ENCODE measurements around the gene BBLN. TPM values are rescaled to one million over a fixed set of nuclear protein-coding genes. Genes with fewer than 3 reads are reported as not detected.
"Not testable (repeated sequence)": the region's sequence is repeated elsewhere in the genome, so short reads cannot be mapped to it uniquely, and the experiment has no call there.

BBLN gene
- total RNA-seq, 2 experiments from 2014 or later, result 53.6 to 55.9 TPM

- H3K27ac ChIP-seq (ENCODE audit: low read depth in 1 of 2, low read length in 2 of 2), result peak overlapping the region in 1 of 2 donors; percentile 94
- CTCF ChIA-PET, result interaction anchor here (0.6 to 1.7 kb wide), 4 partner anchors 11 to 890 kb away, joined by 3 to 10 read pairs (median 4); partner anchors contain the start of gene BBLN
- H3K9me3 ChIP-seq (ENCODE audit: control insufficient read depth in 1 of 2, insufficient read depth in 1 of 2, low read length in 2 of 2), result no peaks in the 10 kb centered on the region
- H3K27me3 ChIP-seq (ENCODE audit: control insufficient read depth in 1 of 2, insufficient read depth in 2 of 2, low read length in 2 of 2), result no peaks in the 10 kb centered on the region
- no peak for TF ChIP-seq CTCF (IDR thresholded peaks at IDR 0.05)
- Mint-ChIP-seq H3K36me3 (ENCODE audit: low read depth) (peaks cover 13% of the 10 kb centered on the region), H3K4me3 (peak overlapping the region; percentile 100), H3K9me3 (no peaks in the 10 kb centered on the region), H3K4me1 (ENCODE audit: low read depth) (peaks cover 42% of the 10 kb centered on the region), H3K27ac (peak overlapping the region; percentile 100), H3K27me3 (peaks cover 3% of the 10 kb centered on the region)
- peaks cover 44% of the 10 kb centered on the region for H3K4me1 ChIP-seq (ENCODE audit: insufficient read depth, low read length)
- peak overlapping the region; percentile 99 for H3K4me3 ChIP-seq (ENCODE audit: low read length)
- peak in 2 of 14 experiments; percentile 24 to 53 for DNase-seq
- ATAC-seq (ENCODE audit: poor library complexity), result no peak
- intact Hi-C loops (cut with DNase I, micrococcal nuclease), result loop anchor here (1.0 to 10.0 kb wide), 5 partner anchors 31 to 326 kb away; partner anchors contain the start of genes BBLN (in 2 of the 2), CIZ1 (in 1 of the 2), COQ4 (in 1 of the 2) and FPGS (in 1 of the 2)
- peaks cover 6% of the 10 kb centered on the region for H3K36me3 ChIP-seq (ENCODE audit: insufficient read depth, low read length)
- POLR2A ChIA-PET, result interaction anchor here (0.6 to 3.6 kb wide), 11 partner anchors 12 to 394 kb away, joined by 3 to 29 read pairs (median 3); partner anchors contain the start of genes BBLN, CIZ1, GOLGA2 and NAIF1
Measured at GRCh38 chr9:128128836-128129590, 31.1 kb upstream of the BBLN start.

- not testable (repeated sequence) for ATAC-seq (ENCODE audit: poor library complexity); H3K36me3 ChIP-seq (ENCODE audit: insufficient read depth, low read length); H3K27me3 ChIP-seq (ENCODE audit: control insufficient read depth in 1 of 2, insufficient read depth in 2 of 2, low read length in 2 of 2); H3K4me3 ChIP-seq (ENCODE audit: low read length); H3K9me3 Mint-ChIP-seq; H3K27me3 Mint-ChIP-seq; H3K27ac ChIP-seq (ENCODE audit: low read depth in 1 of 2, low read length in 2 of 2); H3K9me3 ChIP-seq (ENCODE audit: control insufficient read depth in 1 of 2, insufficient read depth in 1 of 2, low read length in 2 of 2)
- peak in 9 of 14 experiments; percentile 16 to 57 (median 42) for DNase-seq
- Mint-ChIP-seq H3K27ac (peak overlapping the region; percentile 100), H3K36me3 (ENCODE audit: low read depth) (peaks cover 13% of the 10 kb centered on the region), H3K4me3 (peak overlapping the region; percentile 100), H3K4me1 (ENCODE audit: low read depth) (peaks cover 37% of the 10 kb centered on the region)
- ChIA-PET POLR2A (interaction anchor here (3.6 kb wide), 1 partner anchor 29 kb away, joined by 29 read pairs; the partner anchor contains the start of gene BBLN), CTCF (interaction anchor here (1.4 kb wide), 1 partner anchor 12 kb away, joined by 3 read pairs; no protein-coding TSS in a partner anchor)
- TF ChIP-seq CTCF (IDR thresholded peaks at IDR 0.05), result peak; percentile 57
- intact Hi-C loops (cut with DNase I, micrococcal nuclease), result loop anchor here in 1 of 2 experiments (2.0 to 10.0 kb wide), 3 partner anchors 195 to 327 kb away; partner anchors contain the start of genes COQ4, FPGS, SLC27A4 and TRUB2
- H3K4me1 ChIP-seq (ENCODE audit: insufficient read depth, low read length), result peaks cover 37% of the 10 kb centered on the region
Measured at GRCh38 chr9:128129976-128130590, 30.0 kb upstream of the BBLN start.

GRCh38 chr9:128130651-128131050 lies 29.4 kb upstream of the BBLN start:
- peaks cover 32% of the 10 kb centered on the region for H3K4me1 ChIP-seq (ENCODE audit: insufficient read depth, low read length)
- H3K36me3 ChIP-seq (ENCODE audit: insufficient read depth, low read length); H3K27ac ChIP-seq (ENCODE audit: low read depth in 1 of 2, low read length in 2 of 2); H3K27me3 Mint-ChIP-seq; DNase-seq; H3K27me3 ChIP-seq (ENCODE audit: control insufficient read depth in 1 of 2, insufficient read depth in 2 of 2, low read length in 2 of 2); H3K4me3 Mint-ChIP-seq; H3K27ac Mint-ChIP-seq; ATAC-seq (ENCODE audit: poor library complexity); H3K9me3 ChIP-seq (ENCODE audit: control insufficient read depth in 1 of 2, insufficient read depth in 1 of 2, low read length in 2 of 2); H3K4me3 ChIP-seq (ENCODE audit: low read length); POLR2A ChIA-PET; H3K9me3 Mint-ChIP-seq; intact Hi-C loops (cut with DNase I, micrococcal nuclease): not testable (repeated sequence)
- peaks cover 13% of the 10 kb centered on the region for H3K36me3 Mint-ChIP-seq (ENCODE audit: low read depth)
- H3K4me1 Mint-ChIP-seq (ENCODE audit: low read depth), result peaks cover 33% of the 10 kb centered on the region
- CTCF ChIA-PET, result interaction anchor here (1.4 kb wide), 1 partner anchor 13 kb away, joined by 3 read pairs; no protein-coding TSS in a partner anchor

- POLR2A ChIA-PET; ATAC-seq (ENCODE audit: poor library complexity); H3K27ac ChIP-seq (ENCODE audit: low read depth in 1 of 2, low read length in 2 of 2); H3K36me3 Mint-ChIP-seq (ENCODE audit: low read depth); H3K27ac Mint-ChIP-seq; H3K36me3 ChIP-seq (ENCODE audit: insufficient read depth, low read length); DNase-seq; intact Hi-C loops (cut with DNase I, micrococcal nuclease); H3K9me3 Mint-ChIP-seq; H3K27me3 Mint-ChIP-seq; H3K27me3 ChIP-seq (ENCODE audit: control insufficient read depth in 1 of 2, insufficient read depth in 2 of 2, low read length in 2 of 2); H3K4me3 ChIP-seq (ENCODE audit: low read length); H3K9me3 ChIP-seq (ENCODE audit: control insufficient read depth in 1 of 2, insufficient read depth in 1 of 2, low read length in 2 of 2): not testable (repeated sequence)
- CTCF ChIA-PET, result interaction anchor here (1.4 kb wide), 1 partner anchor 13 kb away, joined by 3 read pairs; no protein-coding TSS in a partner anchor
- Mint-ChIP-seq H3K4me3 (peak overlapping the region; percentile 58), H3K4me1 (ENCODE audit: low read depth) (peaks cover 30% of the 10 kb centered on the region)
- peaks cover 25% of the 10 kb centered on the region for H3K4me1 ChIP-seq (ENCODE audit: insufficient read depth, low read length)
Measured at GRCh38 chr9:128131346-128131745, 28.7 kb upstream of the BBLN start.

GRCh38 chr9:128132139-128132538 lies 27.9 kb upstream of the BBLN start:
- intact Hi-C loops (cut with DNase I, micrococcal nuclease); H3K27me3 ChIP-seq (ENCODE audit: control insufficient read depth in 1 of 2, insufficient read depth in 2 of 2, low read length in 2 of 2); H3K36me3 ChIP-seq (ENCODE audit: insufficient read depth, low read length); H3K9me3 Mint-ChIP-seq; DNase-seq; CTCF ChIA-PET; POLR2A ChIA-PET; H3K27ac Mint-ChIP-seq; H3K27ac ChIP-seq (ENCODE audit: low read depth in 1 of 2, low read length in 2 of 2); ATAC-seq (ENCODE audit: poor library complexity); H3K36me3 Mint-ChIP-seq (ENCODE audit: low read depth); H3K27me3 Mint-ChIP-seq; H3K4me3 Mint-ChIP-seq; H3K9me3 ChIP-seq (ENCODE audit: control insufficient read depth in 1 of 2, insufficient read depth in 1 of 2, low read length in 2 of 2); H3K4me3 ChIP-seq (ENCODE audit: low read length): not testable (repeated sequence)
- peaks cover 29% of the 10 kb centered on the region for H3K4me1 Mint-ChIP-seq (ENCODE audit: low read depth)
- peaks cover 17% of the 10 kb centered on the region for H3K4me1 ChIP-seq (ENCODE audit: insufficient read depth, low read length)
